ENCODE results near the gene GPR132.

GRCh38 chr14:105030836-105031396, 34.3 kb downstream of the GPR132 start:
- TF ChIP-seq CTCF (IDR thresholded peaks at IDR 0.05) (no peak), EZH2 (IDR thresholded peaks at IDR 0.05; ENCODE audit: borderline replicate concordance, insufficient read depth, low read depth, low read length, poor library complexity, severe bottlenecking) (no peak)
